ENCODE data around the gene STOML2. TPM values are rescaled to one million over a fixed set of nuclear protein-coding genes. Genes with fewer than 3 reads are reported as not detected.

STOML2 gene
- total RNA-seq, 1 donor from 2014 or later, result 141 TPM

Other genes starting within 250 kb of the STOML2 start
- not detected in 2 replicates for gene PHF24, start 144.8 kb downstream of the STOML2 start, total RNA-seq
- gene DNAJB5, start 113.4 kb downstream of the STOML2 start, total RNA-seq, result 3.9 and 4.6 TPM in 2 replicates
- gene VCP, start 30.5 kb downstream of the STOML2 start, total RNA-seq, result 292 and 296 TPM in 2 replicates
- 81.2 and 86.9 TPM in 2 replicates for gene FANCG, start 23.2 kb downstream of the STOML2 start, total RNA-seq
- 30.9 and 31.2 TPM in 2 replicates for gene PIGO, start 6.5 kb downstream of the STOML2 start, total RNA-seq
- gene ATOSB, start 12.7 kb upstream of the STOML2 start, total RNA-seq, result 15.8 and 16.2 TPM in 2 replicates
- 0.20 and 0.47 TPM in 2 replicates for gene UNC13B, start 58.9 kb upstream of the STOML2 start, total RNA-seq